Non-pigmented ciliary epithelial cell (primary cell): ENCODE data around the gene SPEM3.

Experiments used
- DNase-seq: peaks from one replicate; pipeline ENCODE4 v3.0.0-alpha.2; 2010; ENCODE audit warnings: low read depth

SPEM3 gene

GRCh38 chr17:7403977-7404736, 24.5 kb upstream of the SPEM3 start, which contains the start of gene TMEM256:
TSS of gene TMEM256 (minus strand) at chr17:7404097. CDS start at chr17:7404084, 13 bp downstream.
- peak; percentile 97 for DNase-seq

GRCh38 chr17:7404737-7405349, 23.8 kb upstream of the SPEM3 start:
- DNase-seq, result no peak

- DNase-seq, result no peak
These were observed 23.1 kb upstream of the SPEM3 start for GRCh38 chr17:7405350-7406234.

- no peak for DNase-seq
These were observed 22.3 kb upstream of the SPEM3 start for GRCh38 chr17:7406235-7406825.

- no peak for DNase-seq
These were observed 21.6 kb upstream of the SPEM3 start for GRCh38 chr17:7407082-7407481.

- DNase-seq, result no peak
These were observed 21.0 kb upstream of the SPEM3 start, which contains the start of gene NLGN2 for GRCh38 chr17:7407485-7408251. TSS of gene NLGN2 (plus strand) at chr17:7407845. CDS start at chr17:7408256, 411 bp downstream.

GRCh38 chr17:7408252-7408727, 20.4 kb upstream of the SPEM3 start:
- DNase-seq, result no peak

GRCh38 chr17:7408863-7409262, 19.8 kb upstream of the SPEM3 start:
- DNase-seq, result no peak

- DNase-seq, result no peak
These were observed 18.9 kb upstream of the SPEM3 start for GRCh38 chr17:7409716-7410115.

GRCh38 chr17:7410634-7411426, 17.8 kb upstream of the SPEM3 start:
- no peak for DNase-seq

- DNase-seq, result no peak
These were observed 17.3 kb upstream of the SPEM3 start for GRCh38 chr17:7411427-7411750.

GRCh38 chr17:7413346-7413985, 15.2 kb upstream of the SPEM3 start:
- no peak for DNase-seq

GRCh38 chr17:7414837-7415236, 13.8 kb upstream of the SPEM3 start:
- DNase-seq, result no peak

- no peak for DNase-seq
These were observed 12.9 kb upstream of the SPEM3 start for GRCh38 chr17:7415784-7416183.

- no peak for DNase-seq
These were observed 12.3 kb upstream of the SPEM3 start for GRCh38 chr17:7416323-7416722.

GRCh38 chr17:7417056-7417655, 11.5 kb upstream of the SPEM3 start:
- DNase-seq, result no peak

GRCh38 chr17:7418472-7419152, 10.0 kb upstream of the SPEM3 start:
- no peak for DNase-seq

GRCh38 chr17:7419819-7420610, 8.6 kb upstream of the SPEM3 start, which contains the start of gene SPEM1:
TSS of gene SPEM1 (plus strand) at chr17:7420324. CDS start at chr17:7420385, 61 bp downstream.
- DNase-seq, result no peak
